NCI-H526 treated with DMSO at 0.1 percent for 48 hours (cell line): ENCODE data around the gene HOXB6.

Experiments used
- DNase-seq: peaks from one replicate; lab custom pipeline; 2025; lab: John Stamatoyannopoulos, UW

HOXB6 gene

DNA sequence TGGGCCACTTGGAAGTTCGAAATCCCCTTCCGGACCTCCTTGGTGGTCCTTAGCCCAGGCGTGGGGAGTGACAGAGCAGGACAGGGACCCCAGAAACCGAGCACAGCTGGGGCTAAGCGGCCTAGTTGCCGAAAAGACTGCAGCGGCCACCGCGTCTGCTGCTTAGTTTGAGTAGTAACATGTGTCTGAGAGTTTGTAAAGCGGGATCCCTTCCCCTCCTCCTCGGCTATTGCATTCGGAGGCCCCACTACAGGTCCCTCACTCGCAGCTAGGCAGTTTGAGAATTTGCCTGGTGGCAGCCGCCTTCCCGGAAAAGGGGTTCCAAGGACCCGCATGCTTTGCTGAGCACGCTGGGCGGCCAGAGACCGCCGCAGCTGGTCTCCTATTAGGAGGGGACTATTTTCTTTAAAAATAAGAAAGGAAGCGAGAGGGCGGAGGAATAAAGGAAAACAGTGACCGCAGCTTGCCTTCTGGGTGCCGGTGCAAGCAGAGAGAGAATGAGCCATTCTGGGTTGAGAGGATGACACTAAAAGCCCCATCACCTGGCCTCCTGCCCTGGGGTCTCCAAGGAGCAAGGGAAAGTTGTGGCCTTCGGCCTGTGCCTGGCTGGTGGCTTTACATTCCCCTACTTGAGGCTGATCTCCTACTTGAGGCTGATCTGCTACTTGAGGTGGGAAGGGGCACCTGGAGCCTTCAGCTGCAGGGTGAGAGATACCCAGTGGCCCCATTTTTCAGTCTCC lies 10.1 kb downstream of the HOXB6 start:
- DNase-seq, result no peak

DNA sequence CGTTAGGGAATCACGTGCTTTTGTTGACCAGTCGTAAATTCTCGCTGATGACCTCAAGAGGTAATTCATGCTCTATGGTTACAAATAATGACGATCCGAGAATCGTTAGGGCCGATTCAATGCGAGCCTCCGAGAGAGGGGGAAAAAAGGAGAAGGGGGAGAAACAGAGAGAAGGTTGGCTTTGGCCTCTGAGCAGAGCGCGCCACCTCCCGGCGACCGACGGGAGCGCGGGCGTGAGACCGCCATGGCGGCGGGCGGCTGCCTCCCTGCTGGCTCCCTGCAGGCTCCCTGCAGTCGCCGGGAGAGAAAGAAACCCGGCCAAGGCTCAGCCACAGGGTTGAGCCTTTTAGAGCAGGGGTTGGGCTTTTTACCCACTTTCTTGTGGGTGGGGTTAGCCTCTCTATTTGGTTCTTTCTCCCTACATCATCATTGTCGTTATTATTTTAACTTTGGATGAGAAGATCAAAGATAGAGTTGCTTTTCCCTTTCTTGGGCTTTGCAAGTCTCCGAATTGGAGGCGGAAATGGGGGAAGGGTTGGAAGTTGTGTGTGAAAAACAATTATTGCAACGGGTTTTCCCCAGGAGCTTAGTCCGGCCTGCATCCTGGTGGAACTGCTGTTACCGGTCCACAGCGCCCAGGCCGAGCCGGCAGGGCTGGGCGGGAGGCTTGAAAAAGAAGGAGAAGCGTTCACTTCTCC lies 10.8 kb downstream of the HOXB6 start:
- DNase-seq, result peak; percentile 68

DNA sequence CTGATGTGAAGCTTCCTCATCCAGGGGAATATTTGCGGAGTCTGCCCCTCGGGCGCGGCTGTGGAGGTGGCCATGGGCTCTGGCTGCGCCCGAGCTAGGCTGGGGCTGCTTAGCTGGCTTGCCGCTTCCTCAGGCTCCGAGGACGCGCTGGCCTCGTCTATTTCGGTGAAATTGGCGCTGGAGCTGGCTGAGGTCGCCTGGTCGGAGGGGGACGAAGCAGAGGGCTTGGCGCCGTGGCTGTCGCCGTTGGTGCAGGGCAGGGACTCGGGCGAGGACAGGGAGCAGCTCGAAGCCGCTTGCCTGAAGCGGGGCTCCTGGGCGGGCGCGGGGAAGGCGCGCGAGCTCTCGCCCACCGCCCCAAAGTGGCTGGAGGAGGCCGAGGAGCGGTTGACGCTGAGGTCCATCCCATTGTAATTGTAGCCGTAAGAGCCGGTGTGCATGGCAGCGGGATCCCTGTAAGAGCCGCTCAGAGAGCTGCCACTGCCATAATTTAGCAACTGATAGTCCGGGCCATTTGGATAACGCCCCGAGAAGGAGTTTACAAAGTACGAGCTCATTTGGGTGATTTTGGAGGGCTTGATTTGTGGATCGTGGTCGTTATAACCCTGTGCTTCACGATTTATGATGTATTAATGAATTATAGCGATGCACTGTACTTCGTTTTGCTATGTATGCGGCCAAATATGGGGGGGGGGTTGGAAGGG lies 11.5 kb downstream of the HOXB6 start, which contains the start of gene HOXB5:
TSS of gene HOXB5 (minus strand) at position 654 of the 704 bp plus-strand sequence. CDS start at position 557, 97 bp downstream.
- peak; percentile 57 for DNase-seq

- DNase-seq, result no peak
Observed at GRCh38 chr17:48592577-48592976, 12.2 kb downstream of the HOXB6 start.

- DNase-seq, result no peak
Observed at GRCh38 chr17:48592057-48592514, 12.7 kb downstream of the HOXB6 start.

GRCh38 chr17:48591255-48592056 lies 13.3 kb downstream of the HOXB6 start:
- no peak for DNase-seq

GRCh38 chr17:48590607-48591161 lies 14.1 kb downstream of the HOXB6 start:
- no peak for DNase-seq

- no peak for DNase-seq
Observed at GRCh38 chr17:48589831-48590606, 14.8 kb downstream of the HOXB6 start, which contains the start of gene HOXB3. TSS of gene HOXB3 (minus strand) at chr17:48590241. CDS start at chr17:48552474, 37,767 bp downstream.

DNA sequence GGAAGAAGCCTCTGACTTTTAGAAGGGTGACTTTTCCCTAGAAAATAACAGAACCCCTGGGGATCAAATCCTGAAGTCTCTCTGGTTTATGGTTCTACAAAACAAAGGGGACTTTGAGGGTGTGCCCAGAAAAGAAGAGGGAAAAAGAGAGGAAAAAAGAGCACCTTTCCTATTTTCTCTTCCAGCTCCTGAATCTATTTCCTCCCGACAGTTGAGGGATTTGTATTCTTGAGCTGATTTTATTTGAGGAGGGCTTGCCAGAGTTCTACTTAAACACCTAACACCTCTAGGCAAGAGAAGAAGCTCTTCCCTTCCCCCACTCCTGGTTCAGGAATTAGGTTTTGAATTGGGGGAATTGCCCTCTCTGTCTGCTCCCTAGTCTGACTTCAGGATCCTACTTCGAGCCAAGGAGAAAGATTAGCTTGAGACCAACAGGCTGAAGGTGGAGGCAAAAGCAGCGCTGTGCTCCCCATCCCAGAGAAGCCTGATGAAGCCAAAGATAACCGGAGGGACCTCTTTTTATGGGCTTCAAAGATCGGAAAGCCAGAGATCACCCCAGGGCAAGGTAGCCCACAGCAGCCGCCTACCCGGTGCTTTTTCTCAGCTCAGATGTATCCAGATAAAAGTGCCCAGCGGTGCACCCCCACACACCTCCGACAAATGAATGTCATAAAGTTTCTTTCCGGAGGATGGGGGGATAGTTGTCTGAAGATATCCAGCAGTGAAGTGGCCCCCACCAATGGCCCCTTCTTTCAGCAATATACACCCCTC lies 15.5 kb downstream of the HOXB6 start:
- no peak for DNase-seq

DNA sequence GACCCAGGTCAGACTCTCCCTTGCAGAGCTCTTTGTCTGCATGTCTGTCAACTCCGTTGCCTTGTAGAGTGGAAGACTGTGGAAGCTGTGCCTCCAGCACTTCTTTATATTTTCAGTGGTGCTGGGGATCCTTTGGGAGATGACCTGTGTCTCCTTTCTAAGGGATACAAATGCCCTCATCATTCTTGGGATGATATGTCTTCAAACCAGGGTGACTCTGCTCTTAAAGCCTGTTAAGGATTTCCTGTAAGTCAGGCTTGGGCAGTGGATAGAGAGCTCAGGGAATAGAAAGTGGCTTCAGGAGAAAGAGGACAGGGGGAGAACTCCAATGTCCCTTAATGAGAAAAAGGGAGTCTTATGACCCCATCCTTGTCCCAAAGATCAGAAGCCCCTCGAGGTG lies 16.3 kb downstream of the HOXB6 start:
- no peak for DNase-seq

- no peak for DNase-seq
Observed at GRCh38 chr17:48588074-48588415, 16.7 kb downstream of the HOXB6 start.

GRCh38 chr17:48587276-48588073 lies 17.3 kb downstream of the HOXB6 start:
- no peak for DNase-seq

DNA sequence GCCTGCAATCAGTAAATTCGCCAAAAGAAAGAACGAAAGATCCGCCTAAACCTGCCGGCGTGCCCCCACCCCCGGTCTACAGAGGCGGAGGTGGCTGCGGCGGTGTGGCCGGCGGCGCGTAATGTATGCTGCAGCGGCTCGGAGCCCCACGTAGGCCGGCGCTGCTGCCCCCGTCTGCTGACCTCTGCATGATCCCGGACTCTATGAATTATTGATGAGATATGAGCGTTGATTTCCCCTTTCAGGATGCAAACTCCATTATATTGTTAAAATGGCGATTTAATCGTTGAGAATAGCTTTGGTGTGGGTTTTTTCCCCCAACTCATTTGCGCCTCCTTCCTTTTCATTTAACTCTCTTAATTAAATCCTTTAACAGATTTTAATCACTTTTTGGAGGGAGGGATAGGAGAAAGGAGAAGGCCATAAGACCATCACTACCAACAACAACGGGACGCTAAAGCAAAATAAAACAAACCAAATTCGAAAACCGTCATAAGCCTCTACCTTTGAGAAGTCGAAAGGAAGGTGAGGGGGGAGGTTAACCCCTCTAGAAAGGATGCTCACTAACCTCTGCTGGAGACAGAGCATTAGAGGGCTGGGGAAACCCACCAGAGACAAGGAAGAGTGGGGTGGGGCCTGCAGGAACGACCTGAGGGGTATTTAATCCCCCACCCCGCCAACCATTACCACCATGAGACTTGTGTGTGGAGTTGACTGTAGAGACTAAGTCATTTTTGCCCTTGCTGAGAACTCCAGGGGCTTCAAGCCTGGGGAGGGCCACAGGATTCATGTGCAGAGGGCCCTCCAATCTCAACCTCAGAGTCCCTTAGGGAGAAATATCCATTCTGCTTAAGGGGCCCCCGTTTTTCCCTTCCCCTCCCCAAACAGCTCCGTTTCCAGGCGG lies 18.2 kb downstream of the HOXB6 start:
- DNase-seq, result no peak

GRCh38 chr17:48584223-48584741 lies 20.5 kb downstream of the HOXB6 start:
- no peak for DNase-seq

- DNase-seq, result no peak
Observed at GRCh38 chr17:48583708-48584222, 21.0 kb downstream of the HOXB6 start.

GRCh38 chr17:48582750-48583069 lies 22.1 kb downstream of the HOXB6 start:
- DNase-seq, result no peak

- no peak for DNase-seq
Observed at GRCh38 chr17:48579760-48580554, 24.8 kb downstream of the HOXB6 start.
